GM19043 (cell line): ENCODE data around the gene GNAS.
"Not testable (repeated sequence)": the region's sequence is repeated elsewhere in the genome, so short reads cannot be mapped to it uniquely, and the experiment has no call there.

Experiments used
- ATAC-seq: cut with Tn5 transposase; IDR thresholded peaks from one replicate; pipeline ENCODE4 v1.9.1; 2021; ENCODE audit warnings: low read depth; ENCODE audit not compliant: unreplicated experiment

Gene GNAS

DNA sequence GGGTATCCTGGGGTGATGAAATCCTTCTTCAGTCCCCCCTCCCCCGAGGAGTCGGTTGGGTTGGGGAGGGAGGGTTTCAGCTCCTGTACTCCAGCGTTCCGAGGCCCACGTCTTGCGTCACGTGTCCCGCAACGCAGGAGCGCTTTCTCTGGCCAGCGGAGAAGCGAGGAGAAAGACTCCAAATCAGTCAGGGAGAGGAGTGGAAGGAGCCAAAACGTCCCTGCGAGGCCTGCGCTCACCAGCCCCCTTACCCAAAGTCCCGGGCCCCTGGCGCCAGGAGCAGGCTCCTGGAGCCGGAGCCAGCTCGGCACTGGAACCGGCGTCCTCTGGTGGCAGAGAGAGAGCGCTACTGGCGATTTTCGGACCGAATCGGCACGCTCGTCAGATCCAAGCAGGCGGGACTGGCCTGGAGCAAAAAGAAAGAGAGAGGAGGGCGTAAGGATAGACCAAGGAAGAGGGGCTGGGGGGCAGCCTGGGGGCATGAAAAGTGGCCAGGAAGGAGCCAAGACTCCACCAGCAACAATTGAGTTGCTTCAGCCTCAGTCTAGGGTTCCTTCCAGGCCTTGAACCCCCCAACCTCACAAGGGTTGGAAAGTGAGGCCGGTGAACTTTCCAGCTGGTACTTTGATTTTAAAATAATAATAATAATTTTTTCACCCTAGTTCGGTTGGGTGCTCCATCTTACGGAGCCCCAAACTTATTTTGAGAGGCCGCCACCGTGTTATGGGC is at the start of gene GNAS:
GNAS (plus strand) TSS at position 174 of the 729 bp plus-strand sequence.
- no peak for ATAC-seq

DNA sequence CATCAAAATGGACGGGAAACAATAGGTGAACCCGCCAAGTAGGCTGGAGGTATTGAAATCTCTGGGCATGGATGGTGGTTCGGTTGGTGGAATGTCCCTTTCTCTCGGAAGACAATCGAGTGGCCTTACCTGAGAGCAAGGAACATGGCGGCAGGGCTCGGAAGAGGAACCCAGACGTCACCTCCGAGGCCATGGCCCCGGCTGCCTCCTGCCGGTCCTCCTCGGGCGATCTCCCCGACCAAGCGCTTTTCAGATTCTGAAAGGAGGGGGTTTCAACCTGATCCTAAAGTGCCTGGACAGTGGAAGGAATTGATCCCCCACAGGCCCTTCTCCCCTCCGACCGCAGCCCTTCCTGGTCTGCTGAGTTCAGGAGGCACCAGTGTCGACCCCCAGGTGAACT is 49.0 kb upstream of the GNAS start:
- ATAC-seq, result no peak

DNA sequence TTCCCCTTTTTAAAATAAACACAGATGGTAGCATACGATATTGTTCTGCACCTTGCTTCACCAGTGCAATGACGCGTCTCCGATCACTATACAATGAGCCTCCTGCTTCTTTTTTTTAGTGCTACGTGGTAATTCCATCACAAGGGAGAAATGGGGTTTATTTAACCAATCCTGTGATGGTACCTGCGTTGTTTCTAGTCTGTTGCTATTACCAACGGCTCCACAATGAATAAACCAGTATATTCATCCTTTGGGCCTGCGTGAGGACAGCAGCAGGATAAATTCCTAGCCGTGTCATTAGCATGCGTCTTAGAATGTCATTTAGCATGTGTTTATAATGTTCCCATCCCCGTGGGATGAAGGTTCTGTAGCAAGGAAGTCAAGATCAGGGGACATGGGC is 44.7 kb upstream of the GNAS start:
- no peak for ATAC-seq

- ATAC-seq, result no peak
These were observed 44.1 kb upstream of the GNAS start for GRCh38 chr20:58808271-58809046.

DNA sequence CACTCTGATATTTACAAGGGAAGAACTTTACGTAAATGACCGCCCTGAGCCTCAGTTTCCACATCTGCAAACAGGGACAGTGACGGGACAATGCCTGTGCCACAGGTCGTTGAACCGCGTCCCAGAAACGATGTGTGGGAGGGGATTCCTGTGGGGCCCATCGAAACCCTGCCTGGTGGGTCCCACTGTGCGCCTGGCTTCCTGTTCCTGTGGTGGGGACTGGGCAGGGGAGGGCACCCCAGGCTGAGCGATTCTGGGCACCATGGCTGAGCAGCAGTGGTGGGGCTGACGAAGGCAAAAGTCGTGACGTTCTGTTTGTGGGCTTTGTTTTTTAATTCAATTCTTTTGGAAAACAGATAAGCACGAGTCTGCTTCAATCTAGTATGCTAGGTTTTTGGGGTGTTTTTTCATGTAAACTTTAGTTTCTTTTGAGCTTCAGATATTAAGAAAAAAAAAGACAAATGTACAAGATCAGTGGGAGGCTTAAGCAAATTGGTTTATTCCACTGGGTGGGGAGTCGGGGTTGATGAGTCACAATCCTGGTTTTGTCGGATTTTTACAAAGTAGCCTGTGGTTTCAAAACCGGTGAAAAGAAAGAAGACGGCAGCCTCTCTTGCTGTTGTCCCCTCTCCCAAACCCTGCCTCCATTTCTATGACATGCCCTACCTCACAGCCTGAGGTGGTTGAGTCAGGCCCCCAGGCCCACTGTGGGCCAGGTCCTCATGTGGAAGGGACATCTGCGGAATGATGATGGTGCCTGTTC is 42.2 kb upstream of the GNAS start:
- ATAC-seq, result no peak

- no peak for ATAC-seq
These were observed 41.7 kb upstream of the GNAS start for GRCh38 chr20:58810879-58811250.

DNA sequence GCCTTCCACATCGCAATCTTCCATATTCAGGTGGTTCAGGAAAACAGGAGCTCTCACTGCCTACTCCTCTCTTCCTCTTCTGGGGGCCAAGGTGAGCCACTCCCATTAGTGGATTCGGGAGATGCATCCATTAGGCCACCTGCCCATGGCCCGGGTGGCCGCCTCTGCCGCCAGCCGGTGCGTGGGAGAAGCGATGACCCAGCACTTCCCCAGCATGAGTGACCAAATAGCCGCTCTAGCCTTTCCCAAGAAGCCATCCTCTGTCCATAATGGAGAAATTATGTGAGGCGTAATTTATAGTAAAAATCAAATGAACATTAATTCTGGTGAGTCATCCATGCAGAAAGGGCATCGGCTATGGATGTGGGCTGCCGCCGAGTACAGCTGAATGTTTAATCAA is 41.2 kb upstream of the GNAS start:
- ATAC-seq, result no peak

GRCh38 chr20:58813369-58813768 is 39.1 kb upstream of the GNAS start:
- ATAC-seq, result no peak

GRCh38 chr20:58815448-58815847 is 37.1 kb upstream of the GNAS start:
- no peak for ATAC-seq

DNA sequence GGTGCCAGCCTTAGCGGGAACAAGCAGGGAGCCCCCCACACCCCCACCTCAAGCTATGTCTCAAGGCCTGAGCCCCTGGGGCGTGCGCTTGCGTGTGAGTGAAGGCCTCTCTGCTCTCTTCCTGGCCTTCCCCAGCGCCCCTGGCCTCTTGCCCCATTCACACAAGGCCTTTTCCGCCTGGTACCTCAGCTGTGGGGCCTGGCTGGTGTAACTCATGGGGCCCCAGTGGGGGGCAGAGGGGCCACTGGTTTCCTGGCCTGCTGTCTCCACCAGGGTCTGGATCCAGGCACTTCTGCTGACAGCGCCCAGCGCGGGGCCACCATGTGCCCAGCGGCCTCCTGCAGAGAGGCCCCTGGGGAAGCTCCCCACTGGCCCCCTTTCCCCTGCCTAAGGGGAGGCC is 36.5 kb upstream of the GNAS start:
- no peak for ATAC-seq

GRCh38 chr20:58816957-58817651 is 35.4 kb upstream of the GNAS start:
- ATAC-seq, result no peak

GRCh38 chr20:58817748-58818147 is 34.8 kb upstream of the GNAS start:
- ATAC-seq, result no peak

DNA sequence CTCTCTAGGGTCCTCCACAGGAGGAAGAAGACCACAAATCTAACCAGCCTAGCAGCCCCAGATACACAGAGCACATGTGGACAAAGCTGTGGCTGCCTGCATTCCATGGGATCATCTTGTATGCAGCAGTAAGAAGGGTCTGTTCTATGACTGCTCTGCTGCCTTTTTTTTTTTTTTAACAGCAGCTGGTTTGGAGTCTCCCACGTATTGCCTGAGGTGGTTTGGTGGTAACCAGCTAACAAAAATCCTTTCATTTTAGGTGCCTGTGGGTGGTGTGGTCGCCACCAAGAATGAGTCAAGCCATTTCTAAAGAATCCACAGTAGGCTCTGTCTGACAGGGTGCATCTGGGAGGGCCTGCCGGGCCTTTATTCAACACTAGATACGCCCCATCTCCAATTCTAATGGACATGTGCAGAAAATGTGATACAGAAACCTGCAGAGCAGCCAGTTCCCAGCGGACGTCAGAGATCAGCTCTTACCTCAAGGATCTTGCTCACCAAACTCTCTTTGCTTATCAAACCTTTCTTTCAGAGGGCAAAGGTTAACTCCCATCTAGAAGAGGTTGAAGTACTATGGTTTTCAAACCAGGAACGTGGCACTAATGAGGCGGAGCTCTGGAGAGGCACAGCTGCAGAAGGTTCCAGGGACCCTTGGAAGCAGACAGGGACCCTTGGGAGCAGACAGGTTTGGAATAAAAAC is 33.8 kb upstream of the GNAS start:
- ATAC-seq, result no peak

DNA sequence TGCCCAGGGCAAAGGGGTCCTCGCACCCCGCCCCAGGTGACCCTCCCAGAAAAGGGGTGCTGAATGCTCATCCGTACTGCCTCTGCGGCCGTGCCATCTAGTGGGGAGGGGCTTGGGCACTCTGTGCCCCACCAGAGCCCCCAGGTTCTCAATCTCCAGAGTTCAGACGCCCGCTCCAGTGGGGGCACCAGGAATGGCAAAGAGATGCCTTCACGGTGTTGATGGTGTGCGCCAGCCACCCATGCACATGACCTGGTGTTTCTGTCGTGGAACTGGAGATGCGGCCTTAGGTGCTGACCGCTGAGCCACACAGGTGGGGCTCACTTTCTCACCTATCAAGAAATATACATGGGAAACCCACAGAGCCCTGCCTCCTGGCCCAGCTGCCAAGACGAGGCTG is 32.6 kb upstream of the GNAS start:
- ATAC-seq, result no peak

DNA sequence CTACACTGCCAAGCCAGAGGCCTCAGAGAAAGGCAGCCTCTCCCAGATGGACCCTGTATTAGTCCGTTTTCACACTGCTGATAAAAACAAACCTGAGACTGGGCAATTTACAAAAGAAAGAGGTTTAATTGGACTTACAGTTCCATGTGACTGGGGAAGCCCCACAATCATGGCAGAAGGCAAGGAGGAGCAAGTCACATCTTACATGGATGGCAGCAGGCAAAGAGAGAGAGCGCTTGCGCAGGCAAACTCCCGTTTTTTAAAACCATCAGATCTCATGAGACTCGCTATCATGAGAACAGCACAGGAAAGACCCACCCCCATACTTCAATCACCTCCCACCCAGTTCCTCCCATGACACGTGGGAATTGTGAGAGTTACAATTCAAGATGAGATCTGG is 32.0 kb upstream of the GNAS start:
- ATAC-seq, result not testable (repeated sequence)

DNA sequence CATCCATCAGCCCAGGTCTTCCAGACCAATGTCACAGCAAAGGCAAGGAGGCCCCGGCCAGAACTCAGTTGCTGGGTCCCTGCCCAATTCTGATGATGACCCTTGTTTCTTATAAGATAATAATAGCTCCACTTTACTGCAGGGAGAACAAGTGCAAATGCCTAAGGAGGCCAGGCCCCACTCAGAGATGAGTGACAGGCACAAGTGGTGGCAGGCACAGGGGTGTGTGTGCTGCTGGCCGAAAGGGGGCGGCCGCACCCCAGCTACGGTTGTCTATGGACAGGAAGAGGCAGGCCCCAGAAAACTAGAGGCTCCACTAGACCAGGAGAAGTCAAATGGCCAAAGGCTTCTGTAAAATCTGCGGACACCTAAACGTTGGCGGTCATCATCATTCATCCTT is 30.4 kb upstream of the GNAS start:
- no peak for ATAC-seq

GRCh38 chr20:58822748-58823730 is 29.5 kb upstream of the GNAS start:
- ATAC-seq, result no peak

DNA sequence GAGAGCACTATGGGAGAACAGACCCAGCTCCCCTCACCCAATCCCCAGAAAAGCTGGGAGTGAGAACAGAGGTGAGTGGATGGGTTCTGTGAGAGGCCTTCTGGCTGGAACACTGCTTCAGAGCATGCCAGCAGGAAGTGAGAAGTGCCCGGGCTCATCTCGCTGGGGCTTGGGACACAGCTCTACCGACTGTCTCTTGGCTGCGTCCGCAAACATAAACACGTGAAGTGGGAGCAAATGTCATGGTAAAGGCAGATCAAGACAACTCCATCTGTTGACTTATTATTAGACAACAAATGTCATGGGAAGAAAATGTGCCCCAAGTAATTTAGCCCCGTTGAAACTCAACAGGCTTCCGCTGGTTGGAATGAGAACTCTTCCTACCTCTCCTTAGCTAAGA is 27.7 kb upstream of the GNAS start:
- ATAC-seq, result no peak

GRCh38 chr20:58825450-58825849 is 27.1 kb upstream of the GNAS start:
- no peak for ATAC-seq
